Colon (tissue), 2 donors: ENCODE data around the gene C6orf52.
"Not testable (repeated sequence)": the region's sequence is repeated elsewhere in the genome, so short reads cannot be mapped to it uniquely, and the experiment has no call there.

ENCODE experiments used
- FAIRE-seq: peaks from 2 replicates; lab custom pipeline; 2012; peaks lifted over from hg19 to GRCh38; lab: Jason Lieb, UNC
- donor health status: control.
- donor health status: control.

C6orf52 gene

DNA sequence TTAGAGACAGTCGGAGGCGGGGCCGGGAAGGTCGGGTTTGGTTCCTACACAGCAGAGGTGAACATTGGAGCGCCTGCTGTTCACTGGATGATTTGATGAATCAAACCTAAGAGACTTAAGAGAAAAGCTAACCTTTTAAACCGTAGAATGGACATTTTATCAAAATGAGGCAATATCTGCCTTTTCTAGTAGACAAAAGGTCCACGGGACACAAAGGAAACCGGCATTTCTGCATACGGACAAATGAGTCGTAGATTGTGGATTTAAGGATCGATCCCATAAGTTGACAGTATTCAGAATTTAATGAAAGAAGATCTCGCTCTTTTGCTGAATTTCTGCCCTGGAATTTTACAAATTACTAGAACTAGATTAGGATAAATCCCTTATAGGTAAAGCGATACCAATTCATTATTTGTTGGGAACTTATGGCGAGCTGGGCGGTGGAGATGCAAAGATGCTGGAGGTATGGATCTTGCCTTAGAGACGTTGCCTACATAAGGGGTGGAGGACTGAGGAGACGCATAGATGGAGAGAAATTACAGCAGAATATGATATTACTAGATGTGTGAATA, 756 bp upstream of the C6orf52 start:
- FAIRE-seq = no peak

DNA sequence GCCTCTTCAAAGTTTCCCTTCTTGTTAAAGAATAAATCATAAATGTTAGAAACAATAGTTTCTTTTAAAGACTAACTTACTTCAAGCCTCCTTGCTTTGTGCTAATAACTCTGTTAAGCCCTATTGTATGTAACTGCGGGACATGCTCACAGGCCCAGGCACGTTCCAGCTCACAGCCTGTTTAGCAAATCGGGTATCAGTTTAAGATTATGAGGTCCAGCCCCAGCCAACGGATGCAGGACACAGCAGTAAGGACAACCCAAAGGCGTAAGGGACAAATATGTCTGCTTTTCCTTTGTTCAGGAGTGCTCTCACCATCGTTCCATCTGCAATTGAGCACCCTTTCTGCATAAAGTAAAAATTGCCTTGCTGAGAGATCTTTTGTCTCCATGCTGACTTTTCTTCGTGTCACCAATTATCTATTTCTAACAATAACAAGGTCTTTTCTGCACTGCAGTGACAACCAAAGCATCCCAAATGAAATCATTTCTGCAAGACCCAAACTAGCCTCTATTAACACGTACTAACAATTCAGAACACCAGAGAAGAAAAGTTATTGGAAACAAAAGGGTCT, 1.4 kb downstream of the C6orf52 start:
- FAIRE-seq = no peak

DNA sequence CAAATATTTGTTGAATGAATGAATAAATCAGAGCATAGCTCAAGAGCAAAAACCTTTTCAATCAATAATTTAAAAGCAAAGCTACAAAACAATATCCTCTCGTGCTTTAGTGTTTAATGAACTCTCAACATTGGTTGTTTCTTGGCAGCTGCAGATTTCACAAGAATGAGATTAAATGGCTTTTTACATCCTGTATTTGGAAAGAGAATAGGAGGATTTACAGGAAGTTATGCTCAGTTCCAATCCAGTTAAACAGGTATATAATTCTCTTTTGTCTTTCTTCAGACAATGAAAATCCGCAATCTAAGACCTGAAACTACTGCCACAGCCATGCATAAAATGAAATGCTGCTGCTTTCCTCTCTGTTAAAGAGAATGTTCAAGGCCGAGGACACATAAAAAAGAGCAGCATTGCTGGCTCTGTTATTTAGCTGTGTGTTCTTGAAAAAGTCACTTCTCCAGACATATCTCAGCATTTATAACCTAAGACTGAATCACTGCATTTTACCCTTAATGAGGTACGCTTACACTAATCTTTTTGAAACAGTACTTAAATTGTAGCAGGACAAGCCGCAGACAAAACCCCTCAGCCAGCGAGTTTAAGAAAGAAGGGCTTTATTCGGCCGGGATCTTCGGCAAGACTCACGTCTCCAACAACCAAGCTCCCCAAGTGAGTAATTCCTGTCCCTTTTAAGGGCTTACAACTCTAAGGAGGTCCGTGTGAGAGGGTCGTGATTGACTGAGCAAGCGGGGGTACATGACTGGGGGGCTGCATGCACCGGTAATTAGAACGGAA, 3.6 kb downstream of the C6orf52 start:
- FAIRE-seq = no peak

DNA sequence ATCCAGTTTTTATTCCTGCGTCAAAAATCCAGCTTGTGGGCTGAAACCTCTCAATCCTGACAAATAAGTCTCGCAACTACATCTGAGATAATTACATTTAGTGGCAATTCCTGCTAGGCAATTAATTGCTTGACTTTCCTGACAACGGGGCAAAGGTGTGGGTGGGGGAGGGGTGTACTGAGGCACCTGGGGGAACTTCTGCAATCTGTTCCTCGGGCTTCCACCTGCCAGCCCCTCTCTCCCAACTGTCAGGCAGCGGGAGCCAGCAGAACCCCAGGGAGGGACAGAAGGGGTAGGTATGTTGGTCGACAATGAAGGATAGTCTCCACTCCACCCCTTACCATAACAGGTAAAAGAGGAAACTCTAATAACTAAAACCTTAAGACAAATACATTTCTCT, 6.8 kb downstream of the C6orf52 start:
- FAIRE-seq = no peak

DNA sequence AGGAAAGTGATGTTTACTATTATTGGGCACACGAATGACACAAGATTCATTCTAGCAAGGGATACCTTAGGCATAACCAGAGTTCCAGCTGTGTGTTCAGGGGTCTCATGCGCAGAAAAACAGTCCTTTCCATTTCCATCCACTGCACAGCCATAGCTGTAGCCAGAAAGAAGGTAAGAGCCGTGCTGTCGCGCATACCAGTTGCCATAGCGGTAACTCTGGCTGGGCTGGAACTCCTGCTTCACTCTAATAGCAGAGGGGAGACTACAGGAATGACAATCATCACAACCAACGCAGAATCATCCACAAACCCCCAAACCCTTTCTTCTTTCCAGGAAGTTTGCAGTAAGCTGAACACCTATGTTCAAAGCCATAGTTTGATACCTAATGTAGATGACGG, 7.5 kb downstream of the C6orf52 start:
- no peak for FAIRE-seq

DNA sequence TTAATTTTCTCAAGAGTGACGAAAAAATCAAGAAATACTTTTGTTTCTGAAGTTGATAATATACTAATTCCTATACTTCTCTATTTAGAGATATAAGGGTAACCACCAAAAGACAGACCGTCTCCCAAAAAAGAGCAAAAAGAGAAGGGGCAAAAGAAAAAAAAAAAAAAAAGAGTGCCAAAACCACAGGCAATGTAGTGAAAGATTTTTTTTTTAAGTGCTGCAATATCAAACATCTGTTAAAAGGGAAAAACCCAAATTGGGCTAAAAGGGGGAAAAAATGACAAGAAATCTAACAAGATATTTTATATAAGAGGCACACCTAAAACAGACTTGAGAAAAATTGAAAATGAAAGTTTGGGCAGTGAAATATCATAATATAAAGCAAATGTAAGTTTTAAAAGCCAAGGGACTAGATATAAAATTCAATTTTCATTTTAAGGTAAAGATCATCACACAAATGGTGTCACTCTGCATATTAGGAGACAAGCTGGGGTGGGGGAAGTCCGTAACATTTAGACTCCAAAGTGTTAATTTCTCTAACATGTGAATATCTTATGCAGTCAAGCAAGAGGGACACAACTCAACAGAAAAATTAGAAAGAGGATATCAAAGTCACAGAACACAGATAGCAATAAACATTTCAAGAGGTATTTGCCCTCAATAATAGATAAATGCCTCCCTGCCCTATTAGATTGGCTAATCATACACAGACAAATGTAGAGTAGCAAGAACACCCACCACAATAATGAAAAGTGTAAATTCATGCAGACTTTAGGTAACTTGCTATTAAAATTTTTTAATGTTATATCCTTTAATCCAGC, 9.1 kb downstream of the C6orf52 start:
- no peak for FAIRE-seq

DNA sequence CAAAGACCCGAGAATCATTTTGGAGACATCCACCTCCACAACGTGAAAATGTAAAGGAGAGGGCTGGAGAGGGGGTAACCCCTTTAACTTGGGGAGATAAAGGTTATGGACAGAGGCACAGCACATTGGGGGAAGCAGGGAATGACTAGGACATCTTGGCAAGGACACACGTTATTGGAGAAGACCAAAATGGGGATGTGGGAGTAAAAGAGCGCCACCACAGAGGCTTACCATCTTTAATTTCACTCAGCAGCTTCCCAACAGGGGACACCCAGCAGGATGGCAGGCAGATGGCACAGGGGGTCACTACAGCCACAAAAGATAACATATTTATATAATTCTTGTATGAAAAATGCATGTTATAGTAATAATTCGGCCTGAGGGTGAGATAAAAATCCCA, 9.8 kb downstream of the C6orf52 start:
- FAIRE-seq = no peak

DNA sequence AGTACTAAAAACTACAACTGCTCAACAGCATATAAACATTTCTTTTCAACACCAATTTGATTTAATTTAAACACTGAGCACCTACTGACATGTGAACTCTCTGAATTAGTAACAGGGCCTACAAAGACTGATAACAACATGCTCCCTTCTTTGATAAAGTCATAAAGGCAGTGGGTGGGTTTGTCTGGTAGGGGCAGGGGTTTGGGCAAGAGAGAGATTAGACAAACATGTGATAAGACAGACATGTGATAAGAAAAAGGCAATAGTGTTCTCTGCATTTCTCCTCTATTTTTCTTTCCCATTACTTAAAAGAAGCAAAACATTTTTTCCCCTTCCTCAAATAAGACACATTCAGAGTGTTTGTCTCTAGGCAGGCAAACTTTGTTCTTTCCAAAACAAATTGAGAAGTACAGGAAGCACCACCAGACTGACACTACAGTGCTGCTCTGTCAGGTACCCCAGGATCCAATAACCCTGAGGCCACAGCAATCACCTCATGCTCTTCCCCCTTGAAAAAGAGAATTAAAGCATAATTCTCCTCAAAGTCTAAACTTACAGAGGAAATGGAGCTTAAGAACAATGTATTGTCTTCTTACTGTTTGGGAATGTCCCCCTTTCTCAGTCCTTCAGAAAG, 11.9 kb downstream of the C6orf52 start:
- FAIRE-seq = no peak

DNA sequence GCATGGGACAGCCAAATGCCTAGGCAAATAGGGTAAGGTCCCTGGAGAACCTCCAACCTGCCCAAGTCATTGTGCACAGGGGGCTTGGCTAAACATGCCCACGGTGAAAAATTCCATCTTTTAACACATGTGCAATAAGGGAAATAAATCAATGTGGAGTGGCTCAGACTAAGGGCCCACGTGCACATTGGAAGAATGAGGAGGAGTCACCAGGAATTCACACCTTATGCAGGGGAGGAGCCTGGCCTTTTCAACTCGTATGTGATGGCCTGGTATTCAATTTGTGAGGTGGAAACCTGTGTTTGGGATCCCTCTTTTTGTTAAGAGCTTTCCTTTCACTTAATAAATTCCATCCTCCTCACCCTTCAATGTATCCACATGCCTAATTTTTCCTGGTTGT, 12.6 kb downstream of the C6orf52 start:
- FAIRE-seq = no peak

DNA sequence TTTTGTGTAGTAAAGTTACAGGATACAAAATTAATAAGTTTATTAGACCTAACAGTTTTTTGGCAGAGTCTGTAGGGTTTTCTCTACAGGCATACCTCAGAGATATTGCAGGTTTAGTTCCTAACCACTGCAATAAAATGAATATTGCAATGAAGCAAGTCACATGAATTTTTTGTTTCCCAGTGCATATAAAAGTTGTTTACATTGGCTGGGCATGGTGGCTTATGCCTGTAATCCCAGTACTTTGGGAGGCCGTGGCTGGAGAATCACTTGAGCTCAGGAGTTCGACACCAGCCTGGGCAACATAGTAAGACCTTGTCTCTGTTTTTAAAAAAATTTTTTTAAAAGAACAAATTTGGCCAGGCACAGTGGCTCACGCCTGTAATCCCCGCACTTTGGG, 16.0 kb downstream of the C6orf52 start:
- no peak for FAIRE-seq

DNA sequence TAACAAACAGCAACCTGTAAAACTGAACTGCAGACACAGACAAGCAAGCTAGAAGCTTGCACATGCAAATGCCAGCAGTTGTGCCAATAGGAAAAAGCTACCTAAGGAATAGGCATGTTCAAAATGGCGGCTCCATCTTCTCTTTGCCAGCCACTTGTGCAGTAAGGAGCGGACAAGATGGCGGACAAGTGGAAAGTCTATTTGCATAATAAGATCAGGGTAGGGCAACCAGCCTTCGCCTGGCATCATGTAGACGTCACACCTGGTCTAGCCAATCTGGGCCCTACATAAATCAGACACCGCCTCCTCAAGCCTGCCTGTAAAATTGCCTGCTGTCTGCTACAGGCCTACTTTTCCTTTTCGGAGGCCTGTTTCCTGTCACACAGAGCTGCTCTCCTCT, 18.0 kb downstream of the C6orf52 start:
- no peak for FAIRE-seq

DNA sequence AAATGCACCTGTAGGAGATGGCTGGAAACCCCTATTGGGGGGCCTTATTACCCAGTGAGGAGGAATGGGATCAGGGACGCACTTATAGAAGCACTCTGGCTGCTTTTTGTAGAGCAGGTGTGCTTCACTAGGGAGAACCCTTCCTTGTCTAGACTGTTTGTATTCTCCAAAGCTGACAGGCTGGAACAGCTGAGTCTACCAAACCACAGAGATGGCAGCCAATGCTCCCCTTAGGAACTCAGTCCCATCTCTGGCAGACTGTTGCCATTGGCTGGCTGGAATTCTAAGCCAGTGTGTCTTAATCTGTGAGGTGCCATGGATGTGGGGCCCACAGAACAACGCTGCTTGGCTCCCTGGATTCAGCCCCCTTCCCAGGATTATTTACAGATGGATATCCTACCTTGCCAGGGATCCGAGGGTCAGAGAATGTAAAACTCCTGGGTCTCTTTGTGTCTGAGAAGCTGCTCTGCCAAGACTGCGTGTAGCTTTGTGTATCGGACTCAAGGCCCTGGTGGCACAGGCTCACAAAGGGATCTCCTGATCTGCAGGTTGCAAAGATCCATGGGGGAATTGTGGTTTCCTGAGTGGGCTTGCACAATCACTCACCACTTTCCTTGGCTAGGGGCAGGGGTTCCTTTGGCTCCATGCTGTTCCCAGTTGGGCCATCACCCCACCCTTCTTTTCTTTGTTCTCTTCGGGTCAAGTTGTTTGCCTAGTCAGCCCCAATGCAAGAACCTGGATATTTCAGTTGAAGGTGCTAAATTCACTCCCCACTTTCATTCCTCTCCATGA, 26.1 kb downstream of the C6orf52 start:
- no peak for FAIRE-seq

DNA sequence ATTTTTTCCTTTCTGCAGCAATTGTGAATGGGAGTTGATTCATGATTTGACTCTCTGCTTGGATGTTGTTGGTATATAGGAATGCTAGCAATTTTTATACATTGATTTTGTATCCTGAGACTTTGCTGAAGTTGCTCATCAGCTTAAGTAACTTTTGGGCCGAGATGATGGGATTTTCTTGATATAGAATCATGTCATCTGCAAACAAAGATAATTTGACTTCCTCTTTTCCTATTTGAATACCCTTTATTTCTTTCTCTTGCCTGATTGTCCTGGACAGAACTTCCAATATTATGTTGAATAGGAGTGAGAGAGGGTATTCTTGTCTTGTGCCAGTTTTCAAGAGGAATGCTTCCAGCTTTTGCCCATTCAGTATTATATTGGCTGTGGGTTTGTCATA, 28.8 kb downstream of the C6orf52 start:
- FAIRE-seq = not testable (repeated sequence)

DNA sequence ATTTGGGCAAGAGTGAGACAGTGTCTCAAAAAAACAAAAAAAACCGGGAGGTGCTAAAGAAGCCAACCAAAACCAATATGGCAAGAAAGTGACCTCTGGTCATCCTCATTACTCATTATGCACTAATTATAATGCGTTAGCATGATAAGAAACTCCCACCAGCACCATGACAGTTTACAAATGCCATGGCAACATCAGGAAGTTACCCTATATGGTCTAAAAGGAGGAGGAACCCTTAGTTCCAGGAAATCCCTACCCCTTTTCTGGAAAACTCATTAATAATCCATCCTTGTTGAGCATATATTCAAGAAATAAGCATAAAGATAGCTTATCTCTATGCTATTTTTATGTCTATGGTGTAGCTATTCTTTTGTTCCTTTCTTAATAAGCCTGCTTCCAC, 31.7 kb downstream of the C6orf52 start:
- no peak for FAIRE-seq

DNA sequence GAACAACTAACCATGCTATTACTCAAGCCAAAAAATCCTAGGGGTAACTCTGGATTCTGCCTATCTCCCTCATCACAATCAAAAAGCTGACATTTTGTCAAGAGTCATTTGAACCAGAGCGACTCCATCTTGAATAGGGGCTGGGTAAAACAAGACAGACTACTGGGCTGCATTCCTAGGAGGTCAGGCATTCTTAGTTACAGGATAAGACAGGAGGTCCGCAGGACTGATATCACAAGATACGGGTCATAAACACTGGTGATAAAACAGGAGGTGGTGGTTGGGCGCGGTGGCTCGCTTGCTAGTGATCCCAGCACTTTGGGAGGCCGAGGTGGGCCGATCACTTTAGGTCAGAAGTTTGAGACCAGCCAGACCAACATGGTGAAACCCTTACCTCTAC, 32.2 kb downstream of the C6orf52 start:
- no peak for FAIRE-seq

DNA sequence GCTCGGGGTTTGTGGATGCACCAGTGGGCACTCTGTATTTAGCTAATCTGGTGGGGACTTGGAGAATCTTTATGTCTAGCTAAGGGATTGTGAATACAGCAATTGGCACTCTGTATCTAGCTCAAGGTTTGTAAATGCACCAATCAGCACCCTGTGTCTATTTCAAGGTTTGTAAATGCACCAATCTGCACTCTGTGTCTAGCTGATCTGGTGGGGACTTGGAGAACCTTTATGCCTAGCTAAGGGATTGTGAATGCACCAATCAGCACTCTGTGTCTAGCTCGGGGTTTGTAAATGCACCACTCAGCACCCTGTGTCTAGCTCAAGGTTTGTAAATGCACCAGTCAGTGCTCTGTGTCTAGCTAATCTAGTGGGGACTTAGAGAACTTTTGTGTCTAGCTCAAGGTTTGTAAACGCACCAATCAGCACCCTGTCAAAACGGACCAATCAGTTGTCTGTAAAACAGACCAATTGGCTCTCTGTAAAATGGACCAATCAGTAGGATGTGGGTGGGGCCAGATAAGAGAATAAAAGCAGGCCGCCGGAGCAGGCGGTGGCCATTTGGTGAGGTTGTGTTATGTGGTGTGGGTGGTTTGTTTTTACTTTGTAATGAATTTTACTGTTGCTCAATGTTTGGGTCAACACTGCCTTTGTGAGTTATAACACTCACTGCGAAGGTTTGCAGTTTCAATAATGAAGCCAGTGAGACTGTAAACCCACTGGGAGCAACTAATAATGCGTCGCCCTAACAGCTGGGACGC, 33.8 kb downstream of the C6orf52 start:
- not testable (repeated sequence) for FAIRE-seq

DNA sequence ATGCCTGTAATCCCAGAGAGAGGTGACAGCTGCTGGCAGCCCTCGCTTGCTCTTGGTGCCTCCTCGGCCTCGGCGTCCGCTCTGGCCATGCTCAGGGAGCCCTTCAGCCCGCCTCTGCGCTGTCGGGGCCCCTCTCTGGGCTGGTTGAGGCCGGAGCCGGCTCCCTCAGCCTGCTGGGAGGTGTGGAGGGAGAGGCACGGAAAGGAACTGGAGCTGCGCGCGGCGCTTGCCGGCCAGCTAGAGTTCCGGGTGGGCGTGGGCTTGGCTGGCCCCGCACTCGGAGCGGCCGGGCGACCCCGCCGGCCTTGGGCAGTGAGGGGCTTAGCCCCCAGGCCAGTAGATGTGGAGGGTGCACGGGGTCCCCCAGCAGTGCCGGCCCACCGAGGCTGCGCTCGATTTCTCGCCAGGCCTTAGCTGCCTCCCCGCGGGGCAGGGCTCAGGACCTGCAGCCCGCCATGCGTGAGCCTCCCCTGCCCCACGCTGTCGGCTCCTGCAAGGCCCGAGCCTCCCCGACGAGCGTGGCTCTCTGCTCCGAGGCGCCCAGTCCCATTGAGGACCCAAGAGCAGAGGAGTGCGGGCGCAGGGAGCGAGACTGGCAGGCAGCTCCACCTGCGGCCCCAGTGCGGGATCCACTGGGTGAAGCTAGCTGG, 34.6 kb downstream of the C6orf52 start:
- no peak for FAIRE-seq

DNA sequence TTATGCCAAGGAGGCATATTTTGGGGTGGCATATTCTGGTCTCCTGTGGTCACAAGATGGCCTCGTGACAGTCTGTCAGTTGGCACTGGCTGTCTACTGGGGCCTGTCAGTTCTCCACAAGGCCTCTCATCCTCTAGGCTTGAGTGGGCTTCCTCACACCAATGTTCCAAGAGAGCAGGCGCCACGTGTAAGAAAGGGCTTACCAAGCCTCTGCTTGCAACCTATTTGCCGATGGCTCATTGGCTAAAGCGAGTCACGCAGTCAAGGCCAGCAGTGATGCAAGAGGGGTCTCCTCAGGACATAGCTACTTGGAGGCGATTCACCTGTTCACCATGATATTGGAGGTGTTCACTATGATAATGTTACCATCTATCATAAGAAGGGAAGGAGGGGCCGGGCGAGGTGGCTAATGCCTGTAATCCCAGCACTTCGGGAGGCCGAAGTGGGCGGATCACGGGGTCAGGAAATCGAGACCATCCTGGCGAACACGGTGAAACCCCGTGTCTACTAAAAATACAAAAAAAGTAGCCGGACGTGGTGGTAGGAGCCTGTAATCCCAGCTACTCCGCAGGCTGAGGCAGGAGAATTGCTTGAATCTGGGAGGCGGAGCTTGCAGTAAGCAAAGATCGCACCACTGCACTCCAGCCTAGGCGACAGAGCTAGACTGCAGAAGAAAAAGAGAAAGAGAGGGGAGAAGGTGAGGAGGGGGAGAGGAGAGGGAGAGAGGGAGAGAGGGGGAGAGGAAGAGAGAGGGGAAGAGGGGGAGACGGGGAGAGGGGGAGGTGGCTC, 35.3 kb downstream of the C6orf52 start:
- FAIRE-seq = no peak

DNA sequence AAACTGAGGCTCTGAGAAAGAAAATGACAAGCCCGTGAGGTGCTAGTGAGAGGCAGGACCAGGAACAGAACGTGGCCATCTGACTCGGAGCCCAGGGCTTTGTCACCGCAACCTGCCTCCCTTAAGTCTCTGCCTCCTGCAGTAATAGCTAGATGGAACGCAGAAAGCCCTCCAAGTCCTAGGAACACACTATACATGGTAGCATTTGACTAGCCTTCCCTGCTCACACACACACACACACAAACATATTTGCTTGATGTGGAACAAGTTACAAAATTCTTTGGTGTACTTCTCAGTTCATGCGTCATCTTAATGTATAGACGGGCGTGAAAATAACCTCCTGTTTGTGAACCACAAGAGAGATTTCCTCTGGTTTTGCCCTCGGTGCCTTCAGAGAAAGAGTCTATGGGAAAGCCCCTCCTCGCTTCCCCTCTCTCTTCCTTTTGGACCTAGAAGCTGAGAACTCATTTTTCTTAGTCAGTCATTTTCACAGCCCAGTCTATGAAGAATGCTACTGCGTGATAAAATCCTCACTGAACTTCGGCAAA, 38.8 kb downstream of the C6orf52 start:
- FAIRE-seq = no peak
